Stimulated activated CD4-positive, alpha-beta T cell treated with anti-CD3 and anti-CD28 coated beads, Interleukin-2, amount 100 ng/mL, for 4 hours (primary cell): Measurements from ENCODE around the gene UBA3.

Source experiments
- DNase-seq: peaks from one replicate; pipeline ENCODE4 v3.0.0-alpha.2; 2020; ENCODE audit warnings: low read depth

Gene UBA3

DNA sequence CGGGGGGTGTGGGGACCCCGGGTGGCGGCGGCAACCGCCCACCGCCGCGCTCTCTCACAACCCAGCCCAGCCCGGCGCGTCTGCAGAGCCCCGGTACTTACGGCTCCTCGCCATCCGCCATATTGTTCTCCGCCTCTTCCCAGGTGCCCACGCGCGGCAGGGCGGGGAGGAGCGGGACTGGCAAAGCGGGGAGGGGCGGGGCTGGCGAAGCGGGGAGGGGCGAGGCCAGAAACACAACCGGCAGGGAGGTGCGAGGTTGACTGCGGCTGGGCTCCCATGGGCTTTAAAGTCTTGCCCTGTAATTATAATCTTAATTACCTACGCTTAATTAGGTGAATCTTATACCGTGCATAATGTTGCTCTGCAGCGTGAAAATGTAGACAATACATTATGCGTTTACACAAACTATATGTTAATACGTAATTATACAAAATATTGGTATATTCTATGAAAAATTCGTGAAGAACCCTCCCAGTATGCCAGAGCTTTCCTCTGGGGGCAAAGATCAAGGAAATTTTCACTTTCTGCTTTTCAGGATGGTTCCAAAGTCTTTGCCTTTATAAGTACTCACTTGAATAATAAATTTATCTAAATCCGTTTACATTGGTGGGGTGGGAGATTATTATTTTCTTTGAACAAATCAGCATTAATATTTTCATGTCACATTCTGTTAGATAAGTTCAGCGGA, at the start of gene UBA3:
TSS of gene UBA3 (minus strand) at position 133 of the 688 bp plus-strand sequence. CDS start at position 121, 12 bp downstream.
- peak; percentile 92 for DNase-seq

DNA sequence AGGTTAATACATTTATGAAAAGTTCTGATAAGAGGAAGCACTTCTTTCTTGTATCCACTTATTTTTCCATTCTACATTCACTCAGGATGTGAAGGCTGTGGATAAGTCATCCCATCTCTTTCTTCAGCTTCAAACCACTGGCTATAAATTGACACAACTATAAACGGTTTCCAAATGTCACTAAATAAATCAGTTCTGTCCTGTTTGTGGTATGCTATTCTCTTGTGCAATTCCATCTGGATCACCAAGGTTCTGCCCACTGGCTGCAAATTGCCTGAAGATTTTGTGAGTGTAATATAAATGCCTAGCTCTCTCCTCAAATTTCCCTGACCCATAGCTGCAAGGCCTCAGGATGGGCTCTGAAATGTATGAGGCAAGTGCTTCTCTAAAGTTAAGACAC, 49.4 kb upstream of the UBA3 start:
- DNase-seq: no peak

DNA sequence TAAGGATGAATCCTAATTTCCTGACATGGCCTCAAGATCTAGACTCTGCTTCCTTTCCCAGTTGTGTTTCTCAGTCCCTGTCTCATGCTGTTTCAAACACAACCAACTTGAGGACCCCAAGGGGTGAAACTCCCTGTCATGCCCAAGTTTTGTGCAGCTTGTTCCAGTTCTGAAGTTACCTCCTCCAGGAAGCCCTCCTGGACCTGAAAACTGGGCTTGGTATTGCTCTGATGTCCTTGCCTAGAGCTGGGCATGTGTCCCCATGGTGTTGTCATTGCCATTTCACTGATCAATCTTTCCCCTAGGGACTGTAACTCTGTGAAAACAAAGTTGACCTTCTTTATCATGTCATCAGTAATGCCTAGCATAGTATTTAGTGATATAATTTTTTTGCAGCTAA, 48.3 kb upstream of the UBA3 start:
- DNase-seq: no peak

DNA sequence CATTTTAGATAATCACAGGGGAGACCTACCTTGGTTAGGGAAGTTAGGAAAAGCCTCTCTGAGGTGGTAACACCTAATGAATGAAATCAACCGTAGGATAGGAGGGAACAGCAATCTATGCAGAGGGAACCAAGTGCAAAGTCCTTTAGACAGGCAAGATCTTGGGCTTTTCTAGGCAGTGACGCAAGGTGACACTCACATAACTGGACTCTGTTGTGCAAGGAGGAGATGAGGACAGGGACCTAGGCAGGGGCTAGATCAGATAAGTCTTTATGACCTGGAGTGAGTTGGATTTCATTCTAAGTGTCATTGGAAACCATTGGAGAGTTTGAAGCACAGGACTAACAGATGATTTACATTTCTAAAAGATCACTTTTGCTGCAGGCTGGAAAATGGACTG, 46.8 kb upstream of the UBA3 start:
- no peak for DNase-seq

DNA sequence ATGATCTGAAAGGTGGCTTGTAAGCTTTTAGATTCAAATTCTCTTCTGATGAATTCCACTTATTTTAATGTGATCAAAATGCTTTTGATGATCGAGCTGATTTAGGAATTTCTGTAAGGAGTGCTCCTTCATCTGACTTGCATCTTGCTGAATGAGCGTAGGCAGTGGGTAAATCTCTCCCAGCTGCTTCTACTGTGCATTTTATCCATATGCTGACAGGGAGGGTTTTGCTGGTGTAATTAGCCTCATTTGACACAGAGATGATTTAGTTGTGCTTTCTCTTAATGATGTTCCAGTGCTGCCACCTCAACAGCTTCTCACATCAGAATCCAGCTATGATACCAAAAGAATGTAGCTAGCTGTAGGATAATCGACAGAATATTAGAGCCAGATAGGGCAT, 46.1 kb upstream of the UBA3 start:
- no peak for DNase-seq

DNA sequence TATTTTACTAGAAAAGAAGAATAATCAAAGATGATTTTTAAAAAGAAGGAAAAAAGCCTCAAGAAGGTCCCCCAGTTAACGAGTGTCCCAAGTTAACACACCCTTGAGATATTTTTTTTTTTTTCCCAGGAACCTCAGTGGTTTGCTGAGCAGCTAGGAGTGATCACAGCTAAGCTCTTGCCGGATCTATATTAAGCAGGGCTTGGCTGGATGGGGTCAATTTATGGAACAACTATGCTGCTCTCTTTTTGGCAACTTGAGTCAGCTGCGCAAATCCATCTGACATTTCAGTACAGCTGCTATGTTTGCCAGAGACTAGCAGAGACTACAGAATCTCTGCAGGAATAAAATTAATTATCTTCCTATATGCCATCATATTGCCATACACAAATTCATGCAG, 42.2 kb upstream of the UBA3 start, which contains the start of gene LMOD3:
TSS of gene LMOD3 (minus strand) at position 193 of the 400 bp plus-strand sequence. CDS start 209 bp downstream, outside the sequence.
- DNase-seq: no peak

DNA sequence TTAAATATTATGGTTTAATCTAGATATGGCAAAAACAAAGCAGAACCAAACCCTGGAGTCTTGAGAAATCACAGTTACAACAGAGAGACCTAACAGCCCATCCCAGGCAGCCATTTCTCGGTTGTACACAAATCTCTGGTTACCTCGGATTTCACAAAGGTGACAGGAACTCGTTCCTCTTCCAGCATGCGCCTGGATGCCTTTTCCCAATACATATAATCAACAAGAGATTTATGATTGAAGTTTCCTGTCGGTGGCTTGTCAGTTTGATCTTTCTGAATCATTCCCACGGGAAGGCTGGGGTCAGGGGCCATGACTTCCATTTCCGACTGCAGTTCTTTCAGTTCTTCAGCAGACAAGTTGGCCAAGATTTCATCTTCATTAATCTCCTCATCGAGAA, 41.8 kb upstream of the UBA3 start:
- DNase-seq: no peak

DNA sequence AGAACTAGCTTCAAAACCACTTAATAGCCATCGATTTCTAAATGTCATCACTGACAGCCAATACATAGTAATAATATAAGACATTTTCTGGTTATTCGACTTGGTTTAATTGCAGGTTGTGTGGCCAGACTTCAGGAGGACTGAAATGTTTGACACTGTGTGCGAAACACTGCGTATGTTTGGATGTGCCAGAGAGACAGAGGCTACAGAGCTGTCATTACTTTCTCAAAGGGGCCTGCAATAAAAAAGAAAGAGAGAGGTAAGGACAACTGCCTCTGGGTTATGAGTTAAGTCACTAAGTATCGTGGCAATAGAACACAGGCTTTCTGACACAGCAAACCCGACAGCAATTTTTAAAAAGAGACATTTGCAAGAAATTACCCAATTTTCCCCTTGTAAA, 41.3 kb upstream of the UBA3 start:
- no peak for DNase-seq

DNA sequence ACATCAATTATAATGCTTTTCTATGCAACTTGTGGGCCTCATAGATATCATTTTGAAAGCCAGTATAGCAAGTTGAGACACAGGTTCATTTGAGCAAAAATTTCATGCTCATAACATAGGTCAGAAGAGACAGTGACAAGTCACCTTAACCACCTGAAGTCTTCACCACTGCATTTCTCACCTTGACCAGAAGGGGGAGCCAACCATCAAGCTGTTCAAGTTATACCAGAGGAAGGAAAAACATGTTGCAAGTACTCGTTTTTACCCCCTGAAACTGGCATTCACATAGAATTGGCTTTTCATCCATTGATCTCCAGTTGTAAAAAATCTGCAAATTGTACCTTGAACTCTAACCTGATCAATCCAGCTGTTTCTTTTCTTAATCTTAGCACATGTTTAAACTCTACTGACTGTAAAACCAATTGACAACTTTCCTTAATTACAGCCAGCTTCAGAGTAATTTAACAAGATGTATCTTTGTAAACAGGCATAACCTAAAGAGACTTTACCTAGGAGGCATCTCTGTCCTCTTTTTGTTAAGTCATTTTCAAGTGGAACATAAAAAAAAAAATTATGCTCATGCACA, 40.8 kb upstream of the UBA3 start:
- DNase-seq: peak; percentile 77

DNA sequence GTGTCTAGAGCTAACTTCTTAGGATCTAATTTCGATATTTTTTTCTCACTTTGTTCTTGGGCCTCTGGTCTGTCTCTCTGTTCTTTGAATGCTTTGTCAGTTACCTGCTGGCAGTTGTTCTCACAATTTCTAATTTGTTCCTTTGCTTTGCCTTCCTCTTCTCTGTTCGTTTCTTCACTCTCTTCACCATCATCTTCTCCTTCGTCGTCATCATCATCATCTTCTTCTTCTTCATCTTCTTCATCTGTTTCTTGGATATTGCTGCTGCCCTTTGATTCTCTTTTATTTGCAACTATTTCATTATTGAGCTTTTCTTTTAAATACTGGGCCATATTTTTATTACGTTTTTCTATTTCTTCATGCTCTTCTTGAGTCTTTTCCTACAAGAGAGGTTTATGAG, 39.5 kb upstream of the UBA3 start:
- no peak for DNase-seq

DNA sequence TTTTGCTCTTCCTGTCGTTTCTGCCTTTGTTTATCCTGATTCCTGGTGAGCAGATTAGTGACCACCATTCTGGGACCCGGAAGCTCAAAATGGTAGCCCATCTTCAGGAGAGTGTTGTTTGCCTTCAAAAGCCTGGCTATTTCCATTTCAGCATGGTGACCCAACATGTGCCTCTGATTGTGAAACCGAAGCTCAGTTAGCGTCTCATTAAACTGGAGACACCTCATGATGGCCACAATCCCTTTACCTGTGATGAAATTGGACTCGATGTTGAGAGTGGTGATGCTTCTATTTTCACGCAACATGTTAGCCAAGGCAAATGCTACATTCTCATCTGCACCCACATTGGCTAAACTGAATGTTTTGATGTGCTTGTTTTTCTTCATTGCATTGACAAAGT, 39.0 kb upstream of the UBA3 start:
- no peak for DNase-seq

DNA sequence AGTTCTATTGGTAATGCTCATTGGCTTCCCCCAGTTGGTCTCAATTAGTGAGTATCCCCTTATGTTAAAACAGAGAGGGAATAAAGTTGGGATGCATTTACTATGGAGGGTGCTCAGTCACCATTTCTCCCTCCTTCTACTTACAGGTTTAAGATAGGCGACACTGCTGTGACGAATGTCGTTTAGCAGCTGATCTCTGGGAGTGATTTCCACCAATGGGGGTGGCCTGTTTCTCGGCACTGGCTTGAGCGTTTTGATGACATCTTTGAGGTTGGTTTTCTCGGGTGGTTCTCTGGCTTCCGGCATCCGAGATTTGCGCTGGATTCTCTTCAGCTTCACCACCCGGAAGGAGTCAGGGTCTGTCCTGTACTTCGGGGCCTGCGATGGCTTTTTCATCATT, 38.4 kb upstream of the UBA3 start:
- DNase-seq: no peak

DNA sequence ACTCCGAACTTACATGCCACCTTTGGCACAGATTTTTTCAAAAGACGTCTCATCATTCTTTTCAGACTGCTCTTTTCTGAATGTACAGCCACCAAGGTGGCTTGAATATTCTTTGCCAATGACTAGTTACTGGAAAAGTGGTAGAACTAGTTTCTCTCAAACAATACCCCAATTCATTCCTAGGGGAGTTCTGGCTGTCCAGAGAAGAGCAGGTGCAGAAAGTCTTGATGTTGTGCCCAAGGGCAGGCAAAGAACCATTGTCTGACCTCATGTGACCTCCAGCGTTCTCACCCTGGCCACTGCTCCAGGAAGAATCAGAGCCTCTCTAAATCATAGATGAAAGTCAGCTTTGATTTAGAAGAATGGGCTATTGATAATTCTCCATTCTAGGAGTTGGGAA, 36.7 kb upstream of the UBA3 start:
- no peak for DNase-seq

DNA sequence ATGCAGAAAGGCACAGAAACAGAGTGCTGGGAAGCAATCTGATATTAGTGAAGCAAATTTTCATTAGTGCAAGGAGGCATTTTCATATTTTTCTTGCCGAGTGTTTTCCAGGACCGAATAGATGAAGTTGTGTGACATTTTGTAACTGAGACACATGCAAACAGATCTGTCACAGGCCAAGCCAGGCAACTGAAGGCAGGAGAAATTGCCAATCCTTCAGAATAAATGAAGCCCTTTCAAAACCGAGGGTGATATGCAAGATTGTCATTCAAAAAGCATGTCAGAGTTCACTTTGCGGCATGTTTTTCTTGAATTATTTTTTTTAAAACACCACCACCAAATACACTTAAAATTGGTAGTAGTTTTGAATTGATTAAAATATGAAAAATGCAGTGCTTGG, 36.0 kb upstream of the UBA3 start:
- DNase-seq: no peak

DNA sequence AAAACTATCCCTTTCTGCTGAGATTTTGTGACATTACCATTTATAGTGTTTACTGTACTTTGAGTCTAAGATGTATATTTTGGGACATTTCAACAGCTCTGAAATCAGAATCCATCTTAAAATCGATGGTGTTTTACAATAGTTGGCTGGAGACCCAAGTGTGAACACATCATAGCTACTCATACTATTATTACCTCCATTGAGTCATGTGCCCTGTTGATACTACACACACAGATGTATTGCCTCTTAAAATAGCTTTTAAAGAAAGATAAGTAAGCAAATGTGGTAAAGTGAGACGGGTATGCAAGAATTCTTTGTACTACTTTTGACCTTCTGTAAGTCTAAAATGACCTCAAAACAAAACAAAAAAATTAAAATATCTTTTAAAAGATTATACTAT, 35.6 kb upstream of the UBA3 start:
- no peak for DNase-seq

DNA sequence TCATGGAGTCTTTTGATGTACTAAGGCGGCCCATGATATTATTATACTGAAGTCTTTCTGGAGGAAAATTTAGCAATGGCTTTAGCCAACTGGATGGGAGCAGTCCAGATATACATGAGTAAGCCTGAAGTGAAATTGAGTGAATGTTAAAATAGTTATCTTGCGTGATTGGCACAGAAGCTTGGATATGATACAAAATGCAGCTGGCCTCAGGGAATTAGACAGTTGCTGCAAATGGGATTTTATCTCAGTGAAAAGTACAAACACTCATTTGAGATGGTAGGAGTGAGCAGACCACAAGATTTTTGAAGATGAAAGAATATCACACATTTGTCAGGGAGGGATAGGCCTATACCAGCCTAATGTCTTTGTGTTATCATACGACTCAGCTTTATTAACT, 33.4 kb upstream of the UBA3 start:
- DNase-seq: no peak

DNA sequence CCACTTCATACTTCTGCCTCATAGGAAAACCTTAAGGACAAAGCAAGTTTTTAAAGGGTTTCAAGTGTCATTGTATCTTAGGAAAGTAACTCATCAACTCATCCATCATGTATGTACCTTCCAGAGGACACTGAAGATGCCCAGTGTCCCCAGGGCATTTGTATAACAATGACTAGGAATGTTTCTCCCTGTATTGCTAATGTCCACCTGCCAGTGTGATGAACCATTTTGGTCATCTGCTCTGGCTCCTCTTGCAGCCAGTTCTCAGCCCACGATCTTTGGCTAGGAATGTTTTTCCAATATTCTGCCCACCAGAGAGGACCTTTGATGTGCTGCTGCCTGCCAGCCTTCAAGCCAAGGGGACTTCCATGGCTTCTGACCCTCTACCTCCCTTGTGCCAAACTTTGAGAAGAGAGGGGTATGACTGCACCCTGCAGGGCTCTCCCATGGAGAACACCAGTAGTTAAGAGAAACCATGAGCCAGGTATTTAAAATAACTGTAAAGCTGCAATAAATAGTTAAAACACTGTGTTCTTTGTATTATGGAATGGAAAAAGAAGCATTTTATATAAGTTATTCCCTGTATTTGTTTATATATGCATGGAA, 30.9 kb upstream of the UBA3 start:
- no peak for DNase-seq

DNA sequence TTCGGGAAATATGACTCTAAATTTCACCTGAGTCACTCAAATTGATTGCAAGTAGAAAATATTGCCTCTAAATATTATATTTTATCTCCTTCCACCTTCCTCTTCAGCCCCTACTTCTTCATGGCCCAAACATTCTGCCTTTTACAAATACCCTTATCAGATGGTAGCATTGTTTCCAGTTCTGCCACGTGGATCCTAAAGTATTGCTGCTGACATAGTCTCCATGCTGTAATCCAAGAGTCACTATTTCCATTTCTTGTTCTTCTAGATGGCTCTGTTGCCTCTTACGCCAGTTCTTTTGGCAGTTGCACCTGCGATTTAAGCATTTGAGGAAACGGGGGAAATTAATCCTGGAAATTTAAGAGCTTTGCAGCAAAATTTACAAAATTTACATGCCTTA, 28.6 kb upstream of the UBA3 start:
- DNase-seq: no peak

DNA sequence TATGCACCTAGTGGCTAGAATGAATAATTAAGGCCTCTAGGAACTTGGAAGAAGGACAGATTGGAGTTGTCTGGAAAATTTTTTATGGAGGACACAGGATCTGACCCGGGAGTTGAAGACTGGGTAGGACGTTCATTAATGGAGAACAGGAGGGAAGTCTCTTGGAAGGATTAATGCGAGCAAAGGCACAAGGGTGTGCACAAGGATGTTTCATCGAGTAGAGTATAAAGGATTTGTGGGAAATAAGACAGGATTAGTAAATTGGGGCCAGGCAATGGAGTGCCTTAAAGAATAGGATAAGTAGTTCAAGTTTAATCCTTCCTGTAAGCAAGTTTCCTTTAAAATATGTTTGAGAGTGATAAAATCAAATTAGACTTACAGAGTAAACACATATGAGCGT, 27.7 kb upstream of the UBA3 start:
- no peak for DNase-seq

DNA sequence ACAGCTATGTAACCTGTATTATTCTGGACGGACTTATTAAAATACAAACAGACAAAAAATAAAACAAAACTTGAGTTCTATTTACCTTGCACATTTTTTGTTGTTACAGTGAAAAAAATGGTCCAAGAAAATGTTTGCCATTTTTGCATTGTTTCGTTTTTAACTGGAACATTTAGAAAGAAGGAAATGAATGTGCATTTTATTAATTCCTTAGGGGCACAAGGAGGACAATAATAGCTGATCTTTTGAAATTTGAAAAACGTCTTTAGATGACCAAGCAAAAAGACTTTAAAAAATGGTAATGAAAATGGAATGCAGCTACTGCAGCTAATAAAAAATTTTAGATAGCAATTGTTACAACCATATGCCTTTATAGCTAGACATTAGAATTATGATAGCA, 25.2 kb upstream of the UBA3 start:
- no peak for DNase-seq

DNA sequence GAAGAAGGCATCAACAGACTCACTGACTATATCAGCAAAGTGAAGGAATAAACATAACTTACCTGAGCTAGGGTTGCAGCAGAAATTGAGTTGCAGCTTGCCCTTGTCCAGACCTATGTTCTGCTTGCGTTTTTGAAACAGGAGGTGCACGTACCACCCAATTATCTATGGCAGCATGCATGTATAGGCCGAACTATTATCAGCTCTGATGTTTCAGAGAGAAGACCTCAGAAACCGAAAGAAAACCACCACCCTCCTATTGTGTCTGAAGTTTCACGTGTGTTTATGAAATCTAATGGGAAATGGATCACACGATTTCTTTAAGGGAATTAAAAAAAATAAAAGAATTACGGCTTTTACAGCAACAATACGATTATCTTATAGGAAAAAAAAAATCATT, 24.4 kb upstream of the UBA3 start:
- no peak for DNase-seq

DNA sequence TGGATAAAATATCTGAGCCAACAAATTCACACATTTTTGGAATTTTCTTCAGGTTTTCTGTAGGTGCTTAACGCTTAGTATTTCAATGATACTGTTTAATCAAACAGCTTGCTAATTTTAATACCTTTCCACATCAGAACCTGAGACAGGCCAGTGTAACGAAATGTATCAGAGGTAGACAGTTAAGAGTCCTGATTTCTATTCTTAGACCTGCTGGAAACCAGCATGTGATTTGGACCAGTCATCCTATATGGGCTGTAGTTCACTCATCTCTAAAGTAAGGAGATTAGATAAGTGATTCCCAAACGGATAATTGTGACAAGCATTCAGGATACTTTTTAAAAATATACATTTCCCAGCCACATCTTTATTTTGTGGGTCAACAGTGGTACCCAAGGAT, 23.0 kb upstream of the UBA3 start:
- no peak for DNase-seq

DNA sequence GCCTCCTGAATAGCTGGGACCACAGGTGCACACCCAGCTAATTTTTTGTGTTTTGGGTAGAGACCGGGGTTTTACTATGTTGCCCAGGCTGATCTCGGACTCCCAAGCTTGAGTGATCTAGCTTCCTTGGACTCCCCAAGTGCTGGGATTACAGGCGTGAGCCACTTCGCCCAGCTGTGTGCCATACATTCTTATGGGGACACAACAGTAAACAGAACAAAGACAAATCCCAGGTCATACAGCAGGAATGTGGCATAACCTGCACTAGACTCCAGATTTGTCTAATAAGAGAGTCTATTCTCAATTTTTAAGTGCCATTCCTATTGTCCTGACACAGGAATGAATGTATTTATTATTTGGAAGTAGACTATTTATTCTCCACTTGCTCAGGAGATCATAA, 22.2 kb upstream of the UBA3 start:
- DNase-seq: no peak

DNA sequence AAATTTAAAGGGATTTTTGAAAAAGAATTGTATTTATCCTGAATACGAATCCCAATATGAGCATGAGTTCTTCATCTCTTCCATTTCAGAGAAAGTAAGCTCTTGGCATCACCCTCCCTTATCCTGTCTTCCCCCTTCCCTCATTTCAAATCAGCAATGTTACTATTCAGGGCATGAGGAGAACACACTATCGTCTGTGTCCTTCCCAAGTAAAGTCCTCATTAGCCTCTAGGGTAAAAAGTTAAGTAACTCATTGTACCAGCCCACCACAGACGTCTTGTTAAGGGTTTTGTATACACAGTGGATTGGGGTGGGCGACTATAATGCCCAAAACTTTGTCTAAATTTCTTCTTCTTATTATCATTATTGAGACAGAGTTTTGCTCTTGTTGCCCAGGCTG, 19.4 kb upstream of the UBA3 start:
- DNase-seq: no peak
